Measurements from ENCODE around the gene TBC1D22A.

The TBC1D22A gene

GRCh38 chr22:47148510-47148909, 386.1 kb downstream of the TBC1D22A start:
- DNase-seq: no peak
- H3K9me3 ChIP-seq (ENCODE audit: control insufficient read depth, low read length): no peaks in the 10 kb centered on the region
- no peak overlapping the region for H3K4me3 ChIP-seq (ENCODE audit: insufficient read depth, low read depth, low read length, poor library complexity, severe bottlenecking)
- H3K4me1 ChIP-seq (ENCODE audit: control insufficient read depth, insufficient read depth, low read length, poor library complexity, severe bottlenecking): no peaks in the 10 kb centered on the region
- no peaks in the 10 kb centered on the region for H3K36me3 ChIP-seq (ENCODE audit: control insufficient read depth, insufficient read depth, low read length)
- no peaks in the 10 kb centered on the region for H3K27me3 ChIP-seq (replicated peaks; ENCODE audit: control insufficient read depth, insufficient read depth, low read length, poor library complexity, severe bottlenecking)
- no peak overlapping the region for H3K27ac ChIP-seq (ENCODE audit: insufficient read depth, low read length, poor library complexity, severe bottlenecking)

- Histone ChIP-seq H3K4me3 (ENCODE audit: insufficient read depth, low read depth, low read length, poor library complexity, severe bottlenecking) (no peak overlapping the region), H3K27me3 (replicated peaks; ENCODE audit: control insufficient read depth, insufficient read depth, low read length, poor library complexity, severe bottlenecking) (no peaks in the 10 kb centered on the region), H3K36me3 (ENCODE audit: control insufficient read depth, insufficient read depth, low read length) (no peaks in the 10 kb centered on the region), H3K4me1 (ENCODE audit: control insufficient read depth, insufficient read depth, low read length, poor library complexity, severe bottlenecking) (no peaks in the 10 kb centered on the region), H3K27ac (ENCODE audit: insufficient read depth, low read length, poor library complexity, severe bottlenecking) (no peak overlapping the region), H3K9me3 (ENCODE audit: control insufficient read depth, low read length) (no peaks in the 10 kb centered on the region)
- no peak for DNase-seq
Measured at GRCh38 chr22:47148956-47149728, 386.7 kb downstream of the TBC1D22A start.

GRCh38 chr22:47149976-47150375, 387.5 kb downstream of the TBC1D22A start:
- Histone ChIP-seq H3K9me3 (ENCODE audit: control insufficient read depth, low read length) (no peaks in the 10 kb centered on the region), H3K4me1 (ENCODE audit: control insufficient read depth, insufficient read depth, low read length, poor library complexity, severe bottlenecking) (no peaks in the 10 kb centered on the region), H3K4me3 (ENCODE audit: insufficient read depth, low read depth, low read length, poor library complexity, severe bottlenecking) (no peak overlapping the region), H3K27ac (ENCODE audit: insufficient read depth, low read length, poor library complexity, severe bottlenecking) (no peak overlapping the region), H3K36me3 (ENCODE audit: control insufficient read depth, insufficient read depth, low read length) (no peaks in the 10 kb centered on the region), H3K27me3 (replicated peaks; ENCODE audit: control insufficient read depth, insufficient read depth, low read length, poor library complexity, severe bottlenecking) (no peaks in the 10 kb centered on the region)
- DNase-seq: no peak

GRCh38 chr22:47150426-47150825, 388.0 kb downstream of the TBC1D22A start:
- Histone ChIP-seq H3K9me3 (ENCODE audit: control insufficient read depth, low read length) (no peaks in the 10 kb centered on the region), H3K27ac (ENCODE audit: insufficient read depth, low read length, poor library complexity, severe bottlenecking) (no peak overlapping the region), H3K36me3 (ENCODE audit: control insufficient read depth, insufficient read depth, low read length) (no peaks in the 10 kb centered on the region), H3K27me3 (replicated peaks; ENCODE audit: control insufficient read depth, insufficient read depth, low read length, poor library complexity, severe bottlenecking) (no peaks in the 10 kb centered on the region), H3K4me1 (ENCODE audit: control insufficient read depth, insufficient read depth, low read length, poor library complexity, severe bottlenecking) (no peaks in the 10 kb centered on the region), H3K4me3 (ENCODE audit: insufficient read depth, low read depth, low read length, poor library complexity, severe bottlenecking) (no peak overlapping the region)
- DNase-seq: no peak

- Histone ChIP-seq H3K4me3 (ENCODE audit: insufficient read depth, low read depth, low read length, poor library complexity, severe bottlenecking) (no peak overlapping the region), H3K4me1 (ENCODE audit: control insufficient read depth, insufficient read depth, low read length, poor library complexity, severe bottlenecking) (no peaks in the 10 kb centered on the region), H3K9me3 (ENCODE audit: control insufficient read depth, low read length) (no peaks in the 10 kb centered on the region), H3K27ac (ENCODE audit: insufficient read depth, low read length, poor library complexity, severe bottlenecking) (no peak overlapping the region), H3K36me3 (ENCODE audit: control insufficient read depth, insufficient read depth, low read length) (no peaks in the 10 kb centered on the region), H3K27me3 (replicated peaks; ENCODE audit: control insufficient read depth, insufficient read depth, low read length, poor library complexity, severe bottlenecking) (no peaks in the 10 kb centered on the region)
- no peak for DNase-seq
Measured at GRCh38 chr22:47151064-47151463, 388.6 kb downstream of the TBC1D22A start.

- H3K27ac ChIP-seq (ENCODE audit: insufficient read depth, low read length, poor library complexity, severe bottlenecking): no peak overlapping the region
- no peaks in the 10 kb centered on the region for H3K36me3 ChIP-seq (ENCODE audit: control insufficient read depth, insufficient read depth, low read length)
- no peaks in the 10 kb centered on the region for H3K9me3 ChIP-seq (ENCODE audit: control insufficient read depth, low read length)
- DNase-seq: no peak
- no peaks in the 10 kb centered on the region for H3K27me3 ChIP-seq (replicated peaks; ENCODE audit: control insufficient read depth, insufficient read depth, low read length, poor library complexity, severe bottlenecking)
- no peaks in the 10 kb centered on the region for H3K4me1 ChIP-seq (ENCODE audit: control insufficient read depth, insufficient read depth, low read length, poor library complexity, severe bottlenecking)
- no peak overlapping the region for H3K4me3 ChIP-seq (ENCODE audit: insufficient read depth, low read depth, low read length, poor library complexity, severe bottlenecking)
Measured at GRCh38 chr22:47151490-47151889, 389.0 kb downstream of the TBC1D22A start.

- no peak for DNase-seq
- H3K4me1 ChIP-seq (ENCODE audit: control insufficient read depth, insufficient read depth, low read length, poor library complexity, severe bottlenecking): no peaks in the 10 kb centered on the region
- no peak overlapping the region for H3K27ac ChIP-seq (ENCODE audit: insufficient read depth, low read length, poor library complexity, severe bottlenecking)
- H3K36me3 ChIP-seq (ENCODE audit: control insufficient read depth, insufficient read depth, low read length): no peaks in the 10 kb centered on the region
- no peaks in the 10 kb centered on the region for H3K27me3 ChIP-seq (replicated peaks; ENCODE audit: control insufficient read depth, insufficient read depth, low read length, poor library complexity, severe bottlenecking)
- H3K4me3 ChIP-seq (ENCODE audit: insufficient read depth, low read depth, low read length, poor library complexity, severe bottlenecking): no peak overlapping the region
- H3K9me3 ChIP-seq (ENCODE audit: control insufficient read depth, low read length): no peaks in the 10 kb centered on the region
Measured at GRCh38 chr22:47152236-47152635, 389.8 kb downstream of the TBC1D22A start.

GRCh38 chr22:47152938-47153337, 390.5 kb downstream of the TBC1D22A start:
- Histone ChIP-seq H3K36me3 (ENCODE audit: control insufficient read depth, insufficient read depth, low read length) (peaks cover 3% of the 10 kb centered on the region), H3K4me1 (ENCODE audit: control insufficient read depth, insufficient read depth, low read length, poor library complexity, severe bottlenecking) (no peaks in the 10 kb centered on the region), H3K27me3 (replicated peaks; ENCODE audit: control insufficient read depth, insufficient read depth, low read length, poor library complexity, severe bottlenecking) (no peaks in the 10 kb centered on the region)

GRCh38 chr22:47153854-47154525, 391.5 kb downstream of the TBC1D22A start:
- H3K4me3 ChIP-seq (ENCODE audit: insufficient read depth, low read depth, low read length, poor library complexity, severe bottlenecking): no peak overlapping the region
- no peak overlapping the region for H3K27ac ChIP-seq (ENCODE audit: insufficient read depth, low read length, poor library complexity, severe bottlenecking)

More at GRCh38 chr22:47152938-47153337, 390.5 kb downstream of the TBC1D22A start:
- no peak overlapping the region for H3K27ac ChIP-seq (ENCODE audit: insufficient read depth, low read length, poor library complexity, severe bottlenecking)
- H3K9me3 ChIP-seq (ENCODE audit: control insufficient read depth, low read length): no peaks in the 10 kb centered on the region
- DNase-seq: no peak
- no peak overlapping the region for H3K4me3 ChIP-seq (ENCODE audit: insufficient read depth, low read depth, low read length, poor library complexity, severe bottlenecking)

GRCh38 chr22:47154621-47155081, 392.2 kb downstream of the TBC1D22A start:
- H3K27ac ChIP-seq (ENCODE audit: insufficient read depth, low read length, poor library complexity, severe bottlenecking): no peak overlapping the region
- DNase-seq: no peak
- H3K9me3 ChIP-seq (ENCODE audit: control insufficient read depth, low read length): no peaks in the 10 kb centered on the region
- H3K27me3 ChIP-seq (replicated peaks; ENCODE audit: control insufficient read depth, insufficient read depth, low read length, poor library complexity, severe bottlenecking): no peaks in the 10 kb centered on the region
- no peaks in the 10 kb centered on the region for H3K4me1 ChIP-seq (ENCODE audit: control insufficient read depth, insufficient read depth, low read length, poor library complexity, severe bottlenecking)
- H3K4me3 ChIP-seq (ENCODE audit: insufficient read depth, low read depth, low read length, poor library complexity, severe bottlenecking): no peak overlapping the region
- H3K36me3 ChIP-seq (ENCODE audit: control insufficient read depth, insufficient read depth, low read length): peaks cover 3% of the 10 kb centered on the region

More at GRCh38 chr22:47153854-47154525, 391.5 kb downstream of the TBC1D22A start:
- Histone ChIP-seq H3K9me3 (ENCODE audit: control insufficient read depth, low read length) (no peaks in the 10 kb centered on the region), H3K36me3 (ENCODE audit: control insufficient read depth, insufficient read depth, low read length) (peaks cover 3% of the 10 kb centered on the region), H3K27me3 (replicated peaks; ENCODE audit: control insufficient read depth, insufficient read depth, low read length, poor library complexity, severe bottlenecking) (no peaks in the 10 kb centered on the region), H3K4me1 (ENCODE audit: control insufficient read depth, insufficient read depth, low read length, poor library complexity, severe bottlenecking) (no peaks in the 10 kb centered on the region)
- DNase-seq: no peak

Measured in effector memory CD4-positive, alpha-beta T cell (primary cell).